Measurements from ENCODE around the gene ALG14. TPM values are rescaled to one million over a fixed set of nuclear protein-coding genes. Genes with fewer than 3 reads are reported as not detected.
"Not testable (repeated sequence)": the region's sequence is repeated elsewhere in the genome, so short reads cannot be mapped to it uniquely, and the experiment has no call there.

Gene ALG14
- total RNA-seq, 4 donors from 2014 or later: 1.5 to 4.6 (median 3.2) TPM

- Histone ChIP-seq H3K27me3 (no peaks in the 10 kb centered on the region), H3K36me3 (no peaks in the 10 kb centered on the region), H3K27ac (peak overlapping the region; percentile 77 to 97 (median 83)), H3K4me1 (peaks cover 24 to 45% of the 10 kb centered on the region in 2 donors), H3K4me3 (replicated peaks in 1 of 3) (no peak overlapping the region), H3K9me3 (no peaks in the 10 kb centered on the region)
- 37 to 38% methylated on average over 4 of the region's 4 CpGs for WGBS, 2 donors
- DNase-seq: peak in 1 of 2 donors; percentile 15
- TF ChIP-seq CTCF (IDR thresholded peaks at IDR 0.05) (no peak), POLR2A (IDR thresholded peaks at IDR 0.05) (no peak)
- intact Hi-C loops (cut with DNase I): no loop called here
Measured at GRCh38 chr1:95021119-95021518, 51.6 kb downstream of the ALG14 start.

- peaks cover 24 to 45% of the 10 kb centered on the region in 2 donors for H3K4me1 ChIP-seq
- H3K4me3 ChIP-seq (replicated peaks in 1 of 3); H3K27me3 ChIP-seq; DNase-seq; H3K36me3 ChIP-seq; H3K9me3 ChIP-seq; H3K27ac ChIP-seq; intact Hi-C loops (cut with DNase I): not testable (repeated sequence)
- WGBS, 2 donors: 90 to 96% methylated on average over 6 of the region's 6 CpGs
Measured at GRCh38 chr1:95019466-95019865, 53.3 kb downstream of the ALG14 start.

GRCh38 chr1:95018602-95019369 is 54.0 kb downstream of the ALG14 start:
- Histone ChIP-seq H3K36me3 (no peaks in the 10 kb centered on the region), H3K27ac (peak overlapping the region in 1 of 3 donors; percentile 22), H3K27me3 (no peaks in the 10 kb centered on the region), H3K4me1 (peaks cover 23 to 48% of the 10 kb centered on the region in 2 donors), H3K4me3 (replicated peaks in 1 of 3) (no peak overlapping the region), H3K9me3 (no peaks in the 10 kb centered on the region)
- DNase-seq: no peak
- TF ChIP-seq POLR2A (IDR thresholded peaks at IDR 0.05): no peak
- no peak for TF ChIP-seq CTCF (IDR thresholded peaks at IDR 0.05)
- 75 to 84% methylated on average over 1 of the region's 1 CpG for WGBS, 2 donors
- intact Hi-C loops (cut with DNase I): no loop called here

GRCh38 chr1:95017775-95018174 is 55.0 kb downstream of the ALG14 start:
- Histone ChIP-seq H3K27ac (no peak overlapping the region), H3K4me3 (replicated peaks in 1 of 3) (no peak overlapping the region), H3K36me3 (no peaks in the 10 kb centered on the region), H3K9me3 (no peaks in the 10 kb centered on the region), H3K27me3 (no peaks in the 10 kb centered on the region), H3K4me1 (peaks cover 19 to 49% of the 10 kb centered on the region in 2 donors)
- no peak for DNase-seq
- intact Hi-C loops (cut with DNase I): no loop called here
- WGBS, 2 donors: 91 to 95% methylated on average over 1 of the region's 1 CpG
- no peak for TF ChIP-seq POLR2A (IDR thresholded peaks at IDR 0.05)
- TF ChIP-seq CTCF (IDR thresholded peaks at IDR 0.05): no peak

- no peaks in the 10 kb centered on the region for H3K36me3 ChIP-seq
- no peak for DNase-seq
- H3K9me3 ChIP-seq: no peaks in the 10 kb centered on the region
- H3K27ac ChIP-seq: no peak overlapping the region
- 94 to 97% methylated on average over 3 of the region's 3 CpGs for WGBS, 2 donors
- H3K4me1 ChIP-seq: peaks cover 6 to 29% of the 10 kb centered on the region in 2 donors
- intact Hi-C loops (cut with DNase I): no loop called here
- no peak for TF ChIP-seq CTCF (IDR thresholded peaks at IDR 0.05)
- no peak for TF ChIP-seq POLR2A (IDR thresholded peaks at IDR 0.05)
- no peak overlapping the region for H3K4me3 ChIP-seq (replicated peaks in 1 of 3)
- H3K27me3 ChIP-seq: no peaks in the 10 kb centered on the region
Measured at GRCh38 chr1:95015076-95015475, 57.7 kb downstream of the ALG14 start.

Measured in thyroid gland (tissue), 4 donors.